HG03575 (cell line): ENCODE measurements around the gene GTPBP6.
"Not testable (repeated sequence)": the region's sequence is repeated elsewhere in the genome, so short reads cannot be mapped to it uniquely, and the experiment has no call there.

Source experiments
- ATAC-seq: cut with Tn5 transposase; IDR thresholded peaks from one replicate; pipeline ENCODE4 v1.9.1; 2021; ENCODE audit not compliant: unreplicated experiment, insufficient number of reproducible peaks, low FRiP score; ENCODE audit errors: extremely low read depth

Gene GTPBP6

DNA sequence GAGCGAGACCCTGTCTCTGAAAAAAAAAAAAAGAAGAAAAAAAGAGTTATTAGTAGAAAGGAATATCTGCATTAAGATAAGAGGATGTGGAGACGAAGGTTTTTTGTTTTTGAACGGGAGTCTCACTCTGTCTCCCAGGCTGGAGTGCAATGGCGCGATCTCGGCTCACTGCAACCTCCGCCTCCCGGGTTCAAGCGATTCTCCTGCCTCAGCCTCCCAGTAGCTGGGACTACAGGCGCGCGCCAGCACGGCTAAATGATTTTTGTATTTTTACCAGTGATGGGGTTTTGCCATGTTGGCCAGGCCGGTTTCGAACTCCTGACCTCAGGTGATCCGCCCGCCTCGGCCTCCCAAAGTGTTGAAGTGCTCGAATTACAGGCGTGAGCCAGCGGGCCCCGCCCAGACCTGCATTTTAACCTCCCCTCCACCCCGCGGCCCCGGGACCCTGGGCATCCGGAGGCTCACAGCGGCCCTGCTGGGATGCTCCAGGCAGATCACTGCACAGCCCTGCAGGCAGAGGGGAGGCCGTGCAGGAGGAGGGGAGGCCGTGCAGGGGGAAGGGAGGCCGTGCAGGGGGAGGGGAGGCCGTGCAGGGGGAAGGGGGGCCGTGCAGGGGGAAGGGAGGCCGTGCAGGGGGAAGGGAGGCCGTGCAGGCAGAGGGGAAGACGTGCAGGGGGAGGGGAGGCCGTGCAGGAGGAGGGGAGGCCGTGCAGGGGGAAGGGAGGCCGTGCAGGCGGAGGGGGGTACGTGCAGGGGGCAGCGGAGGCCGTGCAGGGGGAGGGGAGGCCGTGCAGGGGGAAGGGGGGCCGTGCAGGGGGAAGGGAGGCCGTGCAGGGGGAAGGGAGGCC is 38.6 kb downstream of the GTPBP6 start:
- ATAC-seq = not testable (repeated sequence)

DNA sequence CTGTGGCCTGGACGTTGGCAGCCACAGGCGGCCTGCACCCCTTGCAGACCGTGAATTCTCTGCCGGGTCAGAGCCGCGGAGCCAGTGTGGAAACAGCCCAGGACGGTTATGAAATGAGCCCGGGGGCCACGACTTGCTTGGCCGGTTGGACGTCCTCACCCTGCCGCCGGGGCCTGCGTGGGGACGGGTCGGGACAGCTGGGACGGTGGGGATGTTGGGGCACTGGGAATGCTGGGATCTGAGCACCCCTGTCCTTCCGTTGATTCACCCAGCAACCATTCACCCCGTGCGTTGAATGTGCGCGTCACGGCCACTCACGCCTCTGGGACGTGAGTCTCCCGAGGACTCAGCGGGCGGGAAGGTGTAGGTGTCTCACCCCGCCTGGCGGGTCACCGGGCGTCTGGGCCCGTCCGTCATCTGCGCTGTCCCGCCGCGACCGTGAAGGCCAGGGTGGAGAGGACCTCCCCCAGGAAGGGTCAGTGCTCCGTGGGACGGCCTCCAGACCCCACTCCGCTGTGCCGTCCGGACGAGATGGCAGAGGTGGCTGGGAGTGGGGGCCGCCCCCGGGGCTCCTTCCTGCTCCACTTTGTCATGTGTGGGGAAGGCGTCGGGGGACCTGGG is 41.9 kb downstream of the GTPBP6 start:
- ATAC-seq = no peak

DNA sequence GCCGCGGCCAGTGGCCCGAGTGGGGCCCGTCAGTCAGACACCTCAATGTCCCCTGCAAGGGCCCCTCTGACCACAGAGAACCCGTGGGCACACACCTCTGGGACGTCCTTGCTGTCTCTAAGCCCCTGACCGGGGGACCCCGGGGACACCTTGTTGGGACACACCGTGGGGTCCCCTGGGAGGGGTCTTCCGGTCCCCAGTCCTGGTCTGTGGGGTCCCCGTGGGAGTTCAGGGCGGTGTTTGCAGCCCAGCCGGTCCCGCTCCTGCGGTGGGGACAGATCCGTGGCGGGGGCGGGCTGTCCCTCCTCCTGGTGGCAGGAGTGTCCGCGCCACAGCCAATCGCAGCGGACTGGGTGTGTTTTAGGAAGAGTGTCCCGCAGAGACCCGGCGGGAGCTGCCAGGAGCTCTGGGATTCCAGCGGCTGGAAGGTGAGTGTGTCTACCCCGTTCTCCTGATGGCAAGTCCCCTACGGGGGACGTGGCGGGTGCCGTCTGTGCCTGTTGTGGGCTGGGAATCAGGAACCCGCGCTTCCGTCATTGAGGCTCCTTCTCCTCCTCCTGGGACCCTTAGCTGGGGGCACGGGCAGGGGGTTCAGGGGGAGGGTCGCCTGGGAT is 42.5 kb downstream of the GTPBP6 start:
- ATAC-seq = no peak

DNA sequence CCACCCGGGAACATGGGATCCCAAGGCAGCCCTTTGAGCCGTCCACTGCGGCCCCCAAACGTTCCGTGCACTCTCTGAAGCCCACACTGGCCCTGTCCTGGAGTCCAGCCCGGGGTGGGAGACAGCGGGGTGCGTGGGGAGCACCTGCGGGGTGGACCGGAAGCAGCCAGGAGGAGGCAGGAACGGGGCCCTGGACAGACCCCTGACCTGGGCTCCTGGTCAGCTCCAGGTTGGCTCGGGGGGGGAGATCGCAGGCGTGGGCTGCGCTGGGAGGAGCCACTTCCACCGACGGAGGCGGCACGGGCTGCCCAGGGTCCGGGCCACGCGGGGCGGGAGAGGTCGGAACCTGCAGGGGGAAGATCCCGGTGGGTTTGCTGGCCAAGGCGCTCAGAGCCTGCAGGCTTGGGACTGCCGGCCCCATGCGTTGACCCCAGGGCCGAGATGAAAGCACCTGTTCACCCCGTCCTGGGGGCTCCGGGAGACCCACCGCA is 43.1 kb downstream of the GTPBP6 start:
- no peak for ATAC-seq

DNA sequence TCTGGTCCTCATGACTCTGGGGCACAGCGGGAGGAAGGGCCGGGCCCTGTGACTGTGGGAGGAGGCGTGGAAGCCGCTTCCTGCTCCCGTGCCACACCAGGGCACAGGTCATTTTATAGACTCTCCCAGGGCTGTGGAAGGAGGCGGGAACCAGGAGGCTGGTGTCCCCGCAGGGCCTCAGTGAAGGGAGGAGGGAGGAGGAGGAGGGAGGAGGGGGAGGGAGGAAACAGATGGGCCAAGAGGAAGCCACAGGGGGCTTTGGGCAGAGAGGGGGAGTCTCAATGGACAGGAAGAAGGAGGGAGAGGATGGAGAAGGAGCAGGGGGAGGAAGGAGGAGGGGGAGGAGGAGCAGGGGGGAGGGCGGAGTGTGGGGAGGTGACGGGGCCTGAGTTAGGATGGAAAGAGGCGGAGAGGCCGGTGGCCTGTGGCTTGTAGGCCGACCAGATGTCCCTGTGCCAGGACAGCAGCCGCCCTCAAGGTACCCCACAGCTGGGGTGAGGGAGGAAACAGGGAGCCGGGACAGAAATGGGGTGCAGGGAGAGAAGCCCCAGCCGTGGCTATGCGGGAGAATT is 43.6 kb downstream of the GTPBP6 start:
- no peak for ATAC-seq

DNA sequence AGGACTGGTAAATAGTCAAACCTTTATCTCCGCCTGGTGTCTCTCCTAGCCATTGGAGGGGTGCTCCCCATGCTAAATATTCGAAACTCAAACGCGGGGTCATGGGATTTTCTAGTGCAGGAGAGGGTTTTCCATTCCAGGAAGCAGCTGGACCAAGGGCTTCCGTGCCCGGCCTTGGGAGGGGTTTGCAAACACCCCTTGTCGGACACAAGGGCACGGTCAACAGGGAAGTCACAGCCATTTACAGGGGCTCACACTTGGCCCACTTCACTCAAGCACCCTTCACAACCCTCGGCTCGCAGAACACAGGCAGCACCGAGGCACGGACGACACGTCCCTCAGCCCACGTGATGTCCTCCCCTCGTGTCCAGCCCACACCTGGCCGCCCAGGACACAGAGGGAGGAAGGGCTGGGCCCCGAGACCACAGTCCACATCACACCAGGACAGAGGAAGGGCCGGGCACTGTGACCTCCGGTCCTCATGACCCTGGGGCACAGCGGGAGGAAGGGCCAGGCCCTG is 47.7 kb downstream of the GTPBP6 start:
- ATAC-seq = no peak

DNA sequence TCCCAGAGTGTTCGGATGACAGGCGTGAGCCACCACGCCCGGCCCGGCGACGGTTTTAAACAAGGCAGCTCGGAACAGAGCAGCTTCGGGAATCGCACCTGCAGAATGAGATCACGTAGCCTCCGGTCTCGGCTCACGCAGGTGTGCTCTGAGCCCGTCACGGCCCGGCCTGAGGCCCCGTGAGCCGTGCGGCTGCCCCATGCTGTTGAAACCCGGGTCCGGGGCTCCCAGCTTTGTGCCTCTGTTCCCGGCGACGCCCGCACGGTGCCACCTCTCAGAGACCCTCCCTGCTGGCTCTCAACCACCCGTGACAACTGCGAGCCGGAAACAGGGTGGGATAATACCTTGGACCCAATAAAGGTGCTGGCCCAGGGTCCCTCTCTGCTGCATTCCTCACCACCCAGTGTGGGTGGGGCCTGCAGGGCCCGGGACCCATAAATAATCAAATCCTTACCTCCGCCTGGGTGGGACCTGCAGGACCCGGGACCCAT is 50.8 kb downstream of the GTPBP6 start:
- no peak for ATAC-seq

DNA sequence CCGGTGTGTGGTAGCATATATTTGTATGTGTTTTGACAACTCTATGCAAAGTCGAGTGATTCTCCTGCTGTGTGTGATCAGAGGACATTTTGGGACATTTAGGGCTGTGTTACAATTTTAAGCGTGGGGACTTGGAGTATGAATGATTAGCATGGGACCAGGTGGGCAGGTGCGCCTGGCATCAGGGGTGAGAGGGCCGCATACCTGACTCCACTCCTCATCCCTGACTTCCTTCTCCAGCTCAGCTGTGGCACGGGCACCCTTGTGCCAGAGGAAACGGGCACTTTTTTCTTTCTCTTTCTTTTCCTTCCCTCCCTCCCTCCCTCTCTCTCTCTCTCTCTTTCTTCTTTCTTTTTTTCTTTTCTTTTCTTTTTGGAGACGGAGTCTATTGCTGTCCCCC is 53.1 kb downstream of the GTPBP6 start:
- no peak for ATAC-seq

DNA sequence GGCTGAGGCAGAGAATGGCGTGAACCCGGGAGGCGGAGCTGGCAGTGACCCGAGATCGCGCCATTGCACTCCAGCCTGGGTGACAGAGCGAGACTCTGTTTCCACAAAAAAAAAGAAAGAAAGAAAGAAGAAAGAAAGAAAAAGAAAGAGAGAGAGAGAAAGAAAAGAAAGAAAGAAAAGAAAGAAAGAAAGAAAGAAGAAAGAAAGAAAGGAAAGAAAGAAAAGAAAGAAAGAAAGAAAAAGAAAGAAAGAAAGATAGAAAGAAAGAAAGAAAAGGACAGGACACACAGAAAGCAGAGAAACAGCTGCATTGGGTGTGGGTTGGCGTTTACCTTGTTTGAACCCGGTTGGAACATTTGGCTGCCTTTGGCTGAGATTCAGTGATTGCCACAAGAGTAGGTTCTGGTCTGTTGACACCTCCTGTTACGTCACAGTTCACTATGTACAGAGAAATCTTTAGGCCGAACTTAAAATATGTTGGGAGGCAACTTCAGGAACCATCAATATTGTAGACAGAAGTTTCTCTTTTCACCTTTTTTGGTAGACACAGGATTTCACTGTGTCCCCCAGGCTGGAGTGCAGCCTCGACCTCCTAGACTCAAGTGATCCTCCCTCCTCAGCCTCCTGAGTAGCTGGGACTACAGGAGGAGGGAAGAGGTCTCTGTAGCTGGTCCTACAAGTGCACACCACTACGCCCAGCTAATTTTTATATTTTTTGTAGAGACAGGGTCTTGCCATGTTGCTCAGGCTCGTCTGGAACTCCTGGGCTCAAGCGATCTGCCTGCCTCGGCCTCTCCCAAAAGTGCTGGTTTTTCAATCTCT is 53.8 kb downstream of the GTPBP6 start:
- no peak for ATAC-seq

DNA sequence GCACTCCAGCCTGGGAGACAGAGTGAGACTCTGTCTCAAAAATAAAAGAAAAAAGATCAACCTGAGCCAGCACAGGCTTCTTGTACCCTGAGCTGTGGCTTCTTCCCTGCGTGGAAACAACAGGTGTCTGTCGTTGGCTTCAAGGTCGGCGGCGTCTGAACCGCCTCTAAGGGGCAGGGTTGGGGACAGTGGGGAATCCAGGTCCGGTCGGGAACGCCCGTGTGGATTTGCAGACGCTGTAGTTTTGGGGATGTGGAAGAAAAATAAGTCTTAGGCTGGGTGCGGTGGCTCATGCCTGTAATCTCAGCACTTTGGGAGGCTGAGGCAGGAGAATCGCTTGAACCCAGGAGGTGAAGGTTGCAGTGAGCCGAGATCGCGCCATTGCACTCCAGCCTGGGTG is 54.6 kb downstream of the GTPBP6 start:
- ATAC-seq = not testable (repeated sequence)

DNA sequence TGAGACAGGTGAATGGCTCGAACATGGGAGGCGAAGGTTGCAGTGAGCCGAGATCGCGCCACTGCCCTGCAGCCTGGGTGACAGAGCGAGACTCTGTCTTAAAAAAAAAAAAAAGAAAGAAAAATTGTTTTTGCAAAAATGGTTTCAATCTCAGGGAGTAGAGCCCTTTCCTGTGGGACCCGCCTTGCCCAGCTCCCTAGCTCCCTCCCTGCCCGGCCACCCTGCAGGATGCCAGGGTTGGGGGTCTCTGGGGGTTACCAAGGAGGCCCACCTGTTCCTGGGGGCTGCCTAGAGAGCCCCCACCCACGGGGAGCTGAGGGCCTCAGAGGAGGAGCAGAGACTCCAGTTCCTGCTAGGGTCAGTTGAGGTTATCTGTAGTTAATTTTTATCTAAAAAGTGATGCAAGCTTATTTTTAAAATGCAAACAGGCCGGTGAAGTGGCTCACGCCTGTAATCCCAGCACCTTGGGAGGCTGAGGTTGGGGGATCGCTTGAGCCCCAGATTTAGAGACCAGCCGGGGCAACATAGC is 56.2 kb downstream of the GTPBP6 start:
- ATAC-seq = no peak

DNA sequence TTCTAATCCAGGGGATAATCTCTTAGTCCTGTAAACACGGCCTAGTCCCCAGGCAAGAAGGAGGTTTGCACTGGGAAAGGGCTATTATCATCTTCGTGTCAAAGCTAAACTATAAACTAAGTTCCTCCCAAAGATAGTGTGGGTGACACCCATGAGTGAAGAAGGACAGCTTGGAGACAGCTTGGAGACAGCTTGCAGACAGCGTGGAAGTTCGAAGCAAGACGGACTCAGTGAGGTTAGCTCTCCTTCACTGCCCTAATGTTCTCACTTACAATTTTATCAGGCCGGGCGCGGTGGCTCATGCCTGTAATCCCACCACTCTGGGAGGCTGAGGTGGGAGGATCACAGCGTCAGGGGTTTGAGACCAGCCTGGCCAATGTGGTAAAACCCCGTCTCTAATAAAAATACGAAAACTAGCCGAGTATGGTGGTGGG is 56.7 kb downstream of the GTPBP6 start:
- no peak for ATAC-seq

DNA sequence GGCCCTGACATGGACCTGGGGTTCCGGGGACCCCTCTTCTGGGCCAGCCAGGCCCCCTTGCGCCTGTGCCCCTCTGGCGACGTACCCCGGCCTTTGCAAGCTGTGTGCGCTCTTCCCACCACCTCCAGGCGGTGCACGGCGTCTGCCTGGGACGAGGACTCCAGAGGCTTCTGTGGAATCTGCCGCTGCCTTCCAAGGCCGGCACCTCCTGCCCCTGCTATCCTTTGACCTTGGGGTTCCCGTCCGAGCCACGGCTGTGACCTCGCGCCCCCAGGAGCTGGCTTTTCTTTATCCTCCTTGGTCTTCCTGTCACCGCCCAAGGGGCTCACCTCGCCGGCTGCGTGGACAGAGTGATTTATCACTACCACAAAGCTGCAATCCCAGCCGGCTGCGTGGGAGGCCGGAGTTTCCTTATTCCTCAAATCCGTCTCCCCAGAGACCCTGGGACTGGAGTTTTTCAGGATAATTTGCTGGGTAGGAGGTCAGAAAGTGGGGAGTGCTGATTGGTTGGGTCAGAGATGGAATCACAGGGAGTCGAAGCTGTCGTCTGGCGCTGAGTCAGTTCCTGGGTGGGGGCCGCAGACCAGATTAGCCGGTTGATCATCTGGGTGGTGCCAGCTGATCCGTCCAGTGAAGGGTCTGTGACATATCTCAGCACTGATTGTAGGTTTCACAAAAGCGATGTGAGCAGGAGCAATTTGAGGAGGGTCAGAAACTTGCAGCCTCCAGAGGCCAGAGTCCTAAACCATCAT is 57.3 kb downstream of the GTPBP6 start:
- ATAC-seq = no peak

DNA sequence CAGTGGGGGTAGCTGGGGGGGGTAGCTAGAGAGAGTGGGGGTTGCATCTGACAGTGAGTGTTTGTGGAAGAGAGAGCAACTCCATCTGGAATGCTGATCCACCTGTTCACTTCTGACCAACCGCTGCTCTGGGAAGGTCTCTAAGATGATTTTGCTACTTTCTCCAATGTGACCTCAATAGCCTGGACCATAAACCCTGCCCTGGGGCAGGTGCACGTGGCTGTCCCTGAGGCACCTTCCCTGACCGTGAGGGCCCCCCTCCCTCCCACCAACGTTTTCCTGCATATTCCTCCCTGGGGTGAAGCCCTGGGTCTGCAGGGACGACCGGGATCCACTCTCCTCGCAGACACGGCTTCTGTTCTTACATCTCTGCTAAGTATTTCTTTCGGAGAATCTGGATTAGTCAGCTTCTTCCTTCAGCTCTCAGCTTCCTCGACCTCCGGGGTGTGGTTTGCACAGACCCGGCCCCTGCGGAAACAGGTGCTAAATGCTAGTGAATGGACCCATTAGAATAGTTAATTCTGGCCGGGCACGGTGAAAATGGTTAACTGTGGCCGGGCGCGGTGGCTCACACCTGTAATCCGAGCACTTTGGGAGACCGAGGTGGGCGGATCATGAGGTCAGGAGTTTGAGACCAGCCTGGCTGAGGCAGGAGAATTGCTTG is 58.8 kb downstream of the GTPBP6 start:
- ATAC-seq = no peak

DNA sequence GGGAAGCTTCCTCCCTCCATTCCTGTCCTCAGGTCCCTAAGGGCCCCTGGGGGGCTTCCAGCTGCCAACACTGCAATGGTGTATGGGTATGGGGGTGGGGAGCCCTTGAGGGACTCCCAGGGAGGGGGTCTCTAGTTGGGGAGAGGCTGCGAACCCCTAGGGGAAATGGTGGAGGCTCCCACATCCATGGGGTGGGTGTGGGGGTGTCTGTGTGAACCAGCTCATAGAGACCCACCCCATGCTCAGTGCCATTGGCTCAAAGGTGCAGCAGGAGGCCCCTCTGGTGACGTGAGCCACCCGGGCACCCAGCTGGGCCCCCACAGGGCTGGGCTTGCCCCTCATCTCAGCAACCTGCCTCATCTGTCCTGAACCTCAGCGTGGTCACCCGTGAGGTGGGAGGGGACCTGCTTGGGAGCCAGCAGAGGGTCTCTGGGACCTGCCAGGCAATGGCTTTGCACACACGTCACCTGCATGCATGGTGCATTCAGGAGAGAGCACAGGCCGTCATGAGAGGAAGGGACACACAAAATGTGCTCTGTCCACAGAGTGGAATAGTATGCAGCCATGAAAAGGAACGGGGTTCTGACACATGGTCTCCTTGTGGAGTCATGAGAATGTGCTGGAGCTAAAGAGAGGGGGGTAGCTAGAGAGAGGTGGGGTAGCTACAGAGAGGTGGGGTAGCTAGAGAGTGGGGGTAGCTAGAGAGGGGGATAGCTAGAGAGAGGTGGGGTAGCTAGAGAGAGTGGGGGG is 60.1 kb downstream of the GTPBP6 start:
- ATAC-seq = no peak

DNA sequence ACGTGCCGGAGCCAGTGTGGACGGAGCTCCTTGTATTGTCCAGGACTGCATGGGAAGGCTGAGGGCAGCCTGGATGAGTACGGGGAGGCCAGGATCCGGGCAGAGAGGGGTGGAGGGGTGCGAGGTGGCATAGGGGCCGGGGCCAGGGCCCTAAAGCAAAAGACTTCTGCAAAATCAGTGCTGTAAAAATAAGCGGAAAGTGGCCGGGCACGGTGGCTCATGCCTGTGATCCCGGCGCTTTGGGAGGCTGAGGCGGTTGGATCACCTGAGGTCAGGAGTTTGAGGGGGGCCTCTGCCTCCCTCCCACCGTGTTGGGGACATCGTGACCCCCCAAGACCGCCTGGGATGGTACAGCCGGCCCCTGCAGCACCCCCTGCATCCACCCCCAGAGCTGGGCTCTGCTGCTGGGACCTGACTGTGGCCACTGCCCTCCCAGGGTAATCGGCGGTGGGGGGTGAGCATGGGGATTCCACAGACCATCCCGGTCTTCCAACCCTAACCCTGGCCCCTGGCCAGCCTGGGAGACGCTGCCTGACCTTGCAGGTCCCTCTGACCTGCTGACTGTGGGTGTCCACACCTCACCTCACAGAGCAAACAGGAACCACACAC is 60.8 kb downstream of the GTPBP6 start:
- ATAC-seq = no peak
